Trophoblast cell (in vitro differentiated cells and primary cell): Measurements from ENCODE around the gene TNRC6C.
"Not testable (repeated sequence)": the region's sequence is repeated elsewhere in the genome, so short reads cannot be mapped to it uniquely, and the experiment has no call there.

ENCODE experiments used
- DNase-seq, 2 donors: peaks; one replicate each; pipeline ENCODE4 v3.0.0-alpha.2; 2016
- H2AFZ ChIP-seq: 2 replicates; pipeline ENCODE4 v1.6.1; 2013; ENCODE audit warnings: low read length, moderate library complexity, mild to moderate bottlenecking; ENCODE audit not compliant: insufficient read depth, poor library complexity
- H2AK5ac ChIP-seq: 2 replicates; pipeline ENCODE4 v1.6.1; 2013; ENCODE audit warnings: mild to moderate bottlenecking, low read length
- H2BK120ac ChIP-seq: 2 replicates; pipeline ENCODE4 v1.6.1; 2013; ENCODE audit warnings: low read length, mild to moderate bottlenecking, moderate library complexity; ENCODE audit not compliant: insufficient read depth, poor library complexity
- H2BK12ac ChIP-seq: 2 replicates; pipeline ENCODE4 v1.6.1; 2013; ENCODE audit warnings: mild to moderate bottlenecking, low read length, moderate library complexity
- H2BK5ac ChIP-seq: 2 replicates; pipeline ENCODE4 v1.6.1; 2013; ENCODE audit warnings: low read length, low read depth, moderate library complexity, mild to moderate bottlenecking; ENCODE audit not compliant: poor library complexity
- H3K14ac ChIP-seq: 2 replicates; pipeline ENCODE4 v1.6.1; 2013; ENCODE audit warnings: mild to moderate bottlenecking, low read length
- H3K18ac ChIP-seq: 2 replicates; pipeline ENCODE4 v1.6.1; 2013; ENCODE audit warnings: mild to moderate bottlenecking, low read length
- H3K23ac ChIP-seq: 2 replicates; pipeline ENCODE4 v1.6.1; 2013; ENCODE audit warnings: low read length
- H3K27ac ChIP-seq: 2 replicates; pipeline ENCODE4 v1.5.1; 2013; ENCODE audit warnings: low read depth, mild to moderate bottlenecking, inconsistent platforms, low read length, moderate library complexity
- H3K27me3 ChIP-seq: 2 replicates; pipeline ENCODE4 v1.6.1; 2013; ENCODE audit warnings: inconsistent platforms, mild to moderate bottlenecking, low read length, moderate library complexity; ENCODE audit not compliant: insufficient read depth
- H3K36me3 ChIP-seq, 2 experiments: 1 replicate in 1 of 2; 2 replicates in 1 of 2; pipeline ENCODE4 v1.6.1; 2013; ENCODE audit warnings: low read length in 2 of 2, mild to moderate bottlenecking in 2 of 2, moderate library complexity in 1 of 2; ENCODE audit not compliant: insufficient read depth in 2 of 2, control insufficient read depth in 1 of 2
- H3K4ac ChIP-seq: 2 replicates; pipeline ENCODE4 v1.6.1; 2013; ENCODE audit warnings: low read depth, mild to moderate bottlenecking, low read length, moderate library complexity
- H3K4me1 ChIP-seq, 2 experiments: 1 replicate in 1 of 2; 2 replicates in 1 of 2; pipeline ENCODE4 v1.6.1; 2013; ENCODE audit warnings: low read length in 2 of 2, mild to moderate bottlenecking in 2 of 2, moderate library complexity in 1 of 2; ENCODE audit not compliant: insufficient read depth in 2 of 2, control insufficient read depth in 1 of 2
- H3K4me2 ChIP-seq: 2 replicates; pipeline ENCODE4 v1.6.1; 2013; ENCODE audit warnings: inconsistent platforms, mild to moderate bottlenecking, low read length, moderate library complexity
- H3K4me3 ChIP-seq: 2 replicates; pipeline ENCODE4 v1.5.1; 2013; ENCODE audit warnings: mild to moderate bottlenecking, low read depth, low read length, inconsistent platforms
- H3K79me1 ChIP-seq: one replicate; pipeline ENCODE4 v1.6.1; 2013; ENCODE audit warnings: low read length
- H3K79me2 ChIP-seq: 2 replicates; pipeline ENCODE4 v1.6.1; 2013; ENCODE audit warnings: low read length, mild to moderate bottlenecking; ENCODE audit not compliant: control insufficient read depth, insufficient read depth, poor library complexity
- H3K9ac ChIP-seq: 2 replicates; pipeline ENCODE4 v1.6.1; 2013; ENCODE audit warnings: mild to moderate bottlenecking, low read length
- H3K9me3 ChIP-seq: 2 replicates; pipeline ENCODE4 v1.6.1; 2013; ENCODE audit warnings: low read depth, mild to moderate bottlenecking, control low read depth, inconsistent platforms, low read length; ENCODE audit not compliant: insufficient read depth
- H4K12ac ChIP-seq: 2 replicates; pipeline ENCODE4 v1.6.1; 2013; ENCODE audit warnings: low read depth, mild to moderate bottlenecking, low read length, moderate library complexity
- H4K8ac ChIP-seq: 2 replicates; pipeline ENCODE4 v1.6.1; 2013; ENCODE audit warnings: low read depth, mild to moderate bottlenecking, low read length, moderate library complexity
- H4K91ac ChIP-seq: one replicate; pipeline ENCODE4 v1.6.1; 2013; ENCODE audit warnings: low read depth, mild to moderate bottlenecking, low read length, moderate library complexity
- WGBS: extraction: QIAGEN DNeasy Blood & Tissue Kit; methylation state at CpG from one replicate; pipeline ENCODE4 v1.1.7; 2013; ENCODE audit warnings: missing lambda C conversion rate; ENCODE audit not compliant: insufficient read length, insufficient coverage; ENCODE audit errors: extremely low coverage; 5-methylcytosine and 5-hydroxymethylcytosine counted together

Gene TNRC6C

DNA sequence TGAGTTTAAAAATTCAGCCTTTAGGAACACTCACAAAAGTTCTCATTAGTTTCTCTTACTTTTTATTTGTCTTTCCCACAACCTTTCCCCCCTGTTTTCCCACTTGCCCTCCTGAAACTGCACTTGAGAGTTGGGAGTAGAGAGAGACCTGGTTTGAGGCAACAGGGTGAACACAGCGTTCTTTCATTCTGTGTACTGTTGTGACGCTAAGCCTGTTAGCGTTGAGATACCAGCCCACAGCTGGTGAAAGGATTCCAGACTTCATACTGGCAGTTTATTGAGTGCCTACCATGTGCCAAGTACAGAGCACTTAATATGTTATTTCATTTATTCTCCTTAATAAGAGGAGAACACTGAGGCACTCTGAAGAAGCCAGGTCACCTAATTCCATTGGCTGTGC lies 10.3 kb downstream of the TNRC6C start:
- no peak overlapping the region for H3K18ac ChIP-seq
- H3K14ac ChIP-seq: no peak overlapping the region
- H2AFZ ChIP-seq: no peak overlapping the region
- H2BK12ac ChIP-seq: no peak overlapping the region
- H3K79me2 ChIP-seq: no peaks in the 10 kb centered on the region
- H2BK5ac ChIP-seq: no peak overlapping the region
- no peaks in the 10 kb centered on the region for H3K9me3 ChIP-seq
- no peak overlapping the region for H3K4me2 ChIP-seq
- WGBS: no CpG with 5 or more reads among the region's 3 CpGs
- no peaks in the 10 kb centered on the region for H3K36me3 ChIP-seq
- DNase-seq: no peak
- H3K9ac ChIP-seq: no peak overlapping the region
- no peak overlapping the region for H3K23ac ChIP-seq
- H3K79me1 ChIP-seq: no peaks in the 10 kb centered on the region
- no peak overlapping the region for H4K8ac ChIP-seq
- no peaks in the 10 kb centered on the region for H3K4me1 ChIP-seq
- H3K4me3 ChIP-seq: no peak overlapping the region
- H2BK120ac ChIP-seq: no peak overlapping the region
- H3K27me3 ChIP-seq: no peaks in the 10 kb centered on the region
- no peak overlapping the region for H4K12ac ChIP-seq
- H3K27ac ChIP-seq: no peak overlapping the region
- H4K91ac ChIP-seq: no peak overlapping the region
- no peak overlapping the region for H2AK5ac ChIP-seq
- H3K4ac ChIP-seq: no peak overlapping the region

DNA sequence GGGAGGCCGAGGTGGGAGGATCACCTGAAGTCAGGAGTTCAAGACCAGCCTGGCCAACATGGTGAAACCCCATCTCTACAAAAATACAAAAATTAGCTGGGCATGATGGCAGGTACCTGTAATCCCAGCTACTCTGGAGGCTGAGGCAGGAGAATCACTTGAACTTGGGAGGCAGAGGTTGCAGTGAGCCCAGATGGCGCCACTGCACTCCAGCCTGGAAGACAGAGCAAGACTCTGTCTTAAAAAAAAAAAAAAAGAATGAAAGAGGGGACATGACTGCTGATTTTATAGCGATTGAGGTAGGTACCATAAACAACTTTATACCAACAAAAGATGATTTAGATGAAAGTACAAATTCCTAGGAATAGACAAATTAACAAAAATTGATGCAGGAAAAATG lies 13.8 kb downstream of the TNRC6C start:
- not testable (repeated sequence) for H3K23ac ChIP-seq, H4K8ac ChIP-seq, H4K91ac ChIP-seq, H3K14ac ChIP-seq, H3K27ac ChIP-seq, H3K79me2 ChIP-seq, H3K9me3 ChIP-seq, H2AK5ac ChIP-seq, H2BK5ac ChIP-seq, H3K79me1 ChIP-seq, H3K9ac ChIP-seq, H2AFZ ChIP-seq, H3K4me3 ChIP-seq, H2BK12ac ChIP-seq, H2BK120ac ChIP-seq, H3K18ac ChIP-seq, H3K27me3 ChIP-seq, H3K4ac ChIP-seq, H3K4me1 ChIP-seq, H3K4me2 ChIP-seq, H3K36me3 ChIP-seq, DNase-seq, H4K12ac ChIP-seq
- no CpG with 5 or more reads among the region's 3 CpGs for WGBS

- H2AK5ac ChIP-seq: no peak overlapping the region
- H3K27me3 ChIP-seq: no peaks in the 10 kb centered on the region
- no CpG with 5 or more reads among the region's 2 CpGs for WGBS
- no peak overlapping the region for H3K4ac ChIP-seq
- H3K14ac ChIP-seq: no peak overlapping the region
- H3K18ac ChIP-seq: no peak overlapping the region
- no peak overlapping the region for H3K4me2 ChIP-seq
- H3K4me1 ChIP-seq: no peaks in the 10 kb centered on the region
- H4K12ac ChIP-seq: no peak overlapping the region
- DNase-seq: no peak
- no peak overlapping the region for H2BK12ac ChIP-seq
- H3K9ac ChIP-seq: no peak overlapping the region
- H3K36me3 ChIP-seq: no peaks in the 10 kb centered on the region
- H4K91ac ChIP-seq: no peak overlapping the region
- H2BK5ac ChIP-seq: no peak overlapping the region
- H2BK120ac ChIP-seq: no peak overlapping the region
- H3K23ac ChIP-seq: no peak overlapping the region
- H3K27ac ChIP-seq: no peak overlapping the region
- no peaks in the 10 kb centered on the region for H3K79me1 ChIP-seq
- no peaks in the 10 kb centered on the region for H3K9me3 ChIP-seq
- no peak overlapping the region for H2AFZ ChIP-seq
- H3K79me2 ChIP-seq: no peaks in the 10 kb centered on the region
- H3K4me3 ChIP-seq: no peak overlapping the region
- H4K8ac ChIP-seq: no peak overlapping the region
Measured at GRCh38 chr17:77973953-77974352, 15.4 kb downstream of the TNRC6C start.

DNA sequence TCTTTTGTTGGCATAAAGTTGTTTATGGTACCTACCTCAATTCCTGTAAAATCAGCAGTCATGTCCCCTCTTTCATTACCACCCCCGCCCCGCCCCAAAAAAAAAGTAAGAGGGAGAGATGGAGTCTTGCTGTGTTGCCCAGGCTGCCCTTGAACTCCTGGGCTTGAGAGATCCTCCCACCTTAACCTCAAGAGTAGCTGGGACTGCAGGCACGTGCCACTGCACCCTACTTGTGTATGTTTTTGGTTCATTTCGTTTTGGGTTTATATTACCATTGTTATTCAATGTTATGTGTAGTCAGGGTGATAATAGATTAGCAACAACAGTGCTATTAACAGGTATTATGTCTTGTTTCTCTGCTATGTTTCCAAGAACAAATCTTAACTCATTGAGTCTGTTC lies 15.9 kb downstream of the TNRC6C start:
- no peaks in the 10 kb centered on the region for H3K79me2 ChIP-seq
- no peak overlapping the region for H4K12ac ChIP-seq
- WGBS: no CpG with 5 or more reads among the region's 4 CpGs
- DNase-seq: no peak
- H4K91ac ChIP-seq: no peak overlapping the region
- H3K9me3 ChIP-seq: no peaks in the 10 kb centered on the region
- H3K79me1 ChIP-seq: no peaks in the 10 kb centered on the region
- no peak overlapping the region for H3K4me3 ChIP-seq
- H3K4me1 ChIP-seq: no peaks in the 10 kb centered on the region
- H3K23ac ChIP-seq: no peak overlapping the region
- no peak overlapping the region for H3K9ac ChIP-seq
- no peak overlapping the region for H2BK5ac ChIP-seq
- H3K27me3 ChIP-seq: no peaks in the 10 kb centered on the region
- no peak overlapping the region for H2AFZ ChIP-seq
- no peaks in the 10 kb centered on the region for H3K36me3 ChIP-seq
- H4K8ac ChIP-seq: no peak overlapping the region
- H3K18ac ChIP-seq: no peak overlapping the region
- no peak overlapping the region for H3K4ac ChIP-seq
- H3K4me2 ChIP-seq: no peak overlapping the region
- no peak overlapping the region for H2BK12ac ChIP-seq
- no peak overlapping the region for H3K27ac ChIP-seq
- no peak overlapping the region for H2AK5ac ChIP-seq
- H2BK120ac ChIP-seq: no peak overlapping the region
- H3K14ac ChIP-seq: no peak overlapping the region
